GM12891 (cell line): Measurements from ENCODE around the gene SKA1. TPM values are rescaled to one million over a fixed set of nuclear protein-coding genes. Genes with fewer than 3 reads are reported as not detected.

ENCODE experiments used
- DNase-seq: peaks from one replicate; pipeline ENCODE4 v3.0.0; 2011; ENCODE audit warnings: low spot score; ENCODE audit not compliant: insufficient read length
- FAIRE-seq: peaks from 2 replicates; lab custom pipeline; 2011; peaks lifted over from hg19 to GRCh38; lab: Jason Lieb, UNC
- PAX5 ChIP-seq: IDR thresholded peaks from 2 replicates; pipeline ENCODE4 v1.6.1; 2011; ENCODE audit warnings: low read length, moderate library complexity, mild to moderate bottlenecking; ENCODE audit not compliant: insufficient read depth, severe bottlenecking
- POLR2A ChIP-seq: IDR thresholded peaks from 2 replicates; pipeline ENCODE4 v1.6.1; 2011; ENCODE audit warnings: low read depth, low read length, control low read depth
- POLR2AphosphoS5 ChIP-seq: IDR thresholded peaks from 2 replicates; pipeline ENCODE4 v1.6.1; 2011; ENCODE audit warnings: low read depth, low read length, control low read depth
- POU2F2 ChIP-seq: IDR thresholded peaks from 2 replicates; pipeline ENCODE4 v1.6.1; 2011; ENCODE audit warnings: low read depth, mild to moderate bottlenecking, control low read depth, low read length, moderate library complexity
- SPI1 ChIP-seq: IDR thresholded peaks from 2 replicates; pipeline ENCODE4 v1.6.1; 2011; ENCODE audit warnings: low read depth, low read length, control low read depth
- TAF1 ChIP-seq: IDR thresholded peaks from 2 replicates; pipeline ENCODE4 v1.6.1; 2011; ENCODE audit warnings: low read depth, low read length, control low read depth
- polyA plus RNA-seq: library from polyadenylated mRNA; unstranded; fragments of >200 nt; gene quantifications from one replicate; pipeline ENCODE4 v1.2.1, GENCODE V29; 2012; ENCODE audit warnings: low read depth, missing spikeins, inconsistent platforms; ENCODE audit not compliant: missing spikeins

SKA1 gene
- 7.5 TPM for polyA plus RNA-seq

GRCh38 chr18:50374753-50375391, at the start of gene SKA1:
TSS of gene SKA1 (plus strand) at chr18:50375046. CDS start at chr18:50375831, 785 bp downstream.
- TF ChIP-seq POLR2A (peak; percentile 84), TAF1 (no peak; the same call in 1 of the 2 replicates), SPI1 (no peak), PAX5 (no peak), POU2F2 (no peak), POLR2AphosphoS5 (peak; percentile 70)
- FAIRE-seq = peak; percentile 100

GRCh38 chr18:50327983-50328382, 46.9 kb upstream of the SKA1 start:
- DNase-seq (no peak), FAIRE-seq (no peak)
- TF ChIP-seq TAF1 = no peak
- no peak for TF ChIP-seq SPI1
- no peak for TF ChIP-seq POU2F2
- TF ChIP-seq POLR2A = no peak
- TF ChIP-seq POLR2AphosphoS5 = no peak
- TF ChIP-seq PAX5 = no peak

More at GRCh38 chr18:50374753-50375391, at the start of gene SKA1:
- peak; percentile 93 for DNase-seq

GRCh38 chr18:50330176-50330575, 44.7 kb upstream of the SKA1 start:
- DNase-seq = no peak
- TF ChIP-seq POLR2AphosphoS5 (no peak), PAX5 (no peak), SPI1 (no peak), POLR2A (no peak), POU2F2 (no peak), TAF1 (no peak)
- no peak for FAIRE-seq

- TF ChIP-seq TAF1 (no peak), POLR2AphosphoS5 (no peak), PAX5 (no peak), SPI1 (no peak), POLR2A (no peak), POU2F2 (no peak)
- DNase-seq (no peak), FAIRE-seq (no peak)
These were observed 43.2 kb upstream of the SKA1 start for GRCh38 chr18:50331691-50332090.

GRCh38 chr18:50334546-50335152, 40.2 kb upstream of the SKA1 start:
- DNase-seq = no peak
- TF ChIP-seq PAX5 = no peak
- no peak for TF ChIP-seq TAF1
- peak; percentile 60; the same call in 1 of the 2 replicates for TF ChIP-seq SPI1
- TF ChIP-seq POU2F2 = peak; percentile 96
- TF ChIP-seq POLR2AphosphoS5 = no peak
- TF ChIP-seq POLR2A = no peak
- FAIRE-seq = peak; percentile 80

- TF ChIP-seq PAX5 (no peak), POU2F2 (no peak), TAF1 (no peak), POLR2A (no peak), SPI1 (0 out of 2 replicates have a peak, but pooled peaks have one; percentile 32)
- FAIRE-seq (peak; percentile 45), DNase-seq (no peak)
These were observed 36.7 kb upstream of the SKA1 start for GRCh38 chr18:50338122-50338521.

GRCh38 chr18:50338715-50339114, 36.1 kb upstream of the SKA1 start:
- DNase-seq (no peak), FAIRE-seq (no peak)
- TF ChIP-seq PAX5 (no peak), POLR2AphosphoS5 (no peak)

GRCh38 chr18:50340078-50340477, 34.8 kb upstream of the SKA1 start:
- DNase-seq (no peak), FAIRE-seq (no peak)
- TF ChIP-seq POU2F2 (no peak), SPI1 (no peak), POLR2A (no peak), TAF1 (no peak), POLR2AphosphoS5 (no peak), PAX5 (no peak)

GRCh38 chr18:50341443-50341842, 33.4 kb upstream of the SKA1 start:
- FAIRE-seq = no peak
- TF ChIP-seq POU2F2 (no peak), PAX5 (no peak), POLR2AphosphoS5 (no peak), POLR2A (no peak), TAF1 (no peak), SPI1 (no peak)
- DNase-seq = no peak
